Ascending aorta (tissue), 2 donors: ENCODE results near the gene KLHDC4. TPM values are rescaled to one million over a fixed set of nuclear protein-coding genes. Genes with fewer than 3 reads are reported as not detected.
"Not testable (repeated sequence)": the region's sequence is repeated elsewhere in the genome, so short reads cannot be mapped to it uniquely, and the experiment has no call there.

Experiments
- DNase-seq, 2 donors: peaks; one replicate each; pipeline ENCODE4 v3.0.0-alpha.2; 2019; ENCODE audit warnings: low spot score in 2 of 2
- H3K27ac ChIP-seq, 2 donors: fragments of 200-600 bp; sonication (generic); one replicate each; pipeline ENCODE4 v1.5.1; 2016 to 2017; ENCODE audit warnings: mild to moderate bottlenecking in 1 of 2
- H3K27me3 ChIP-seq: fragments of 200-600 bp; sonication (generic); one replicate; pipeline ENCODE4 v1.5.1; 2017
- H3K36me3 ChIP-seq, 2 donors: fragments of 200-600 bp; sonication (generic); one replicate each; pipeline ENCODE4 v1.5.1; 2016
- H3K4me1 ChIP-seq, 2 donors: fragments of 200-600 bp; sonication (generic); one replicate each; pipeline ENCODE4 v1.5.1; 2016 to 2017; ENCODE audit warnings: mild to moderate bottlenecking in 1 of 2
- H3K4me3 ChIP-seq, 2 donors: fragments of 200-600 bp; sonication (generic); one replicate each; pipeline ENCODE4 v1.5.1; 2016 to 2017; ENCODE audit warnings: mild to moderate bottlenecking in 1 of 2
- H3K9me3 ChIP-seq, 2 donors: fragments of 200-600 bp; sonication (generic); one replicate each; pipeline ENCODE4 v1.5.1; 2016
- CTCF ChIP-seq, 3 experiments: fragments of 200-600 bp in 2 of 3; fragments of 450-650 bp in 1 of 3; sonication (generic) in 2 of 3; IDR thresholded peaks; one replicate each; pipeline ENCODE4 v1.5.1; 2016 to 2019; ENCODE audit warnings: antibody characterized with exemption in 3 of 3, mild to moderate bottlenecking in 1 of 3, moderate library complexity in 1 of 3
- intact Hi-C: fragments of 100-400 bp; cut with DNase I; formaldehyde crosslinking; loops from one replicate; pipeline ENCODE4 v1.15.1; 2023
- total RNA-seq: library from RNA; depleted of rRNA; stranded (reverse); fragments of >200 nt; gene quantifications from one replicate; pipeline ENCODE4 v1.1.0, GENCODE V29; 2016

Gene KLHDC4
- total RNA-seq, 1 donor from 2014 or later, result 38.4 TPM

- no peak overlapping the region for H3K27ac ChIP-seq
- H3K36me3 ChIP-seq, result no peaks in the 10 kb centered on the region
- DNase-seq, result no peak
- H3K4me3 ChIP-seq, result no peak overlapping the region
- intact Hi-C loops, result no loop called here
- no peaks in the 10 kb centered on the region for H3K4me1 ChIP-seq
- TF ChIP-seq CTCF (IDR thresholded peaks at IDR 0.05), result no peak
- no peaks in the 10 kb centered on the region for H3K9me3 ChIP-seq
- no peaks in the 10 kb centered on the region for H3K27me3 ChIP-seq
These were observed 80.4 kb downstream of the KLHDC4 start for GRCh38 chr16:87685405-87685755.

GRCh38 chr16:87684711-87685404 lies 80.9 kb downstream of the KLHDC4 start:
- Histone ChIP-seq H3K4me1 (no peaks in the 10 kb centered on the region), H3K27ac (no peak overlapping the region), H3K27me3 (no peaks in the 10 kb centered on the region), H3K36me3 (no peaks in the 10 kb centered on the region), H3K4me3 (no peak overlapping the region), H3K9me3 (no peaks in the 10 kb centered on the region)
- intact Hi-C loops, result no loop called here
- DNase-seq, result no peak
- TF ChIP-seq CTCF (IDR thresholded peaks at IDR 0.05), result no peak

GRCh38 chr16:87684106-87684677 lies 81.6 kb downstream of the KLHDC4 start:
- H3K9me3 ChIP-seq, result no peaks in the 10 kb centered on the region
- H3K27me3 ChIP-seq, result no peaks in the 10 kb centered on the region
- no peak for DNase-seq
- TF ChIP-seq CTCF (IDR thresholded peaks at IDR 0.05), result no peak
- H3K4me3 ChIP-seq, result no peak overlapping the region
- H3K27ac ChIP-seq, result no peak overlapping the region
- H3K4me1 ChIP-seq, result no peaks in the 10 kb centered on the region
- no peaks in the 10 kb centered on the region for H3K36me3 ChIP-seq
- intact Hi-C loops, result no loop called here

- no peaks in the 10 kb centered on the region for H3K27me3 ChIP-seq
- no peaks in the 10 kb centered on the region for H3K36me3 ChIP-seq
- no peaks in the 10 kb centered on the region for H3K9me3 ChIP-seq
- no peak overlapping the region for H3K27ac ChIP-seq
- H3K4me1 ChIP-seq, result no peaks in the 10 kb centered on the region
- no peak overlapping the region for H3K4me3 ChIP-seq
- TF ChIP-seq CTCF (IDR thresholded peaks at IDR 0.05), result no peak
- no peak for DNase-seq
- intact Hi-C loops, result no loop called here
These were observed 82.9 kb downstream of the KLHDC4 start for GRCh38 chr16:87682852-87683399.

GRCh38 chr16:87681981-87682570 lies 83.7 kb downstream of the KLHDC4 start:
- no peak for TF ChIP-seq CTCF (IDR thresholded peaks at IDR 0.05)
- intact Hi-C loops, result no loop called here
- Histone ChIP-seq H3K36me3 (no peaks in the 10 kb centered on the region), H3K27ac (no peak overlapping the region), H3K4me3 (no peak overlapping the region), H3K4me1 (no peaks in the 10 kb centered on the region), H3K27me3 (no peaks in the 10 kb centered on the region), H3K9me3 (no peaks in the 10 kb centered on the region)
- no peak for DNase-seq

- H3K36me3 ChIP-seq, intact Hi-C loops, H3K27me3 ChIP-seq, H3K4me3 ChIP-seq, H3K9me3 ChIP-seq, DNase-seq, H3K4me1 ChIP-seq, H3K27ac ChIP-seq: not testable (repeated sequence)
These were observed 84.7 kb downstream of the KLHDC4 start for GRCh38 chr16:87681051-87681602.
